ENCODE data around the gene PRKCA. TPM values are rescaled to one million over a fixed set of nuclear protein-coding genes. Genes with fewer than 3 reads are reported as not detected.

PRKCA gene
- total RNA-seq, 4 donors from 2014 or later: 26.0 to 89.0 (median 32.8) TPM

- TF ChIP-seq, protein P1, sequence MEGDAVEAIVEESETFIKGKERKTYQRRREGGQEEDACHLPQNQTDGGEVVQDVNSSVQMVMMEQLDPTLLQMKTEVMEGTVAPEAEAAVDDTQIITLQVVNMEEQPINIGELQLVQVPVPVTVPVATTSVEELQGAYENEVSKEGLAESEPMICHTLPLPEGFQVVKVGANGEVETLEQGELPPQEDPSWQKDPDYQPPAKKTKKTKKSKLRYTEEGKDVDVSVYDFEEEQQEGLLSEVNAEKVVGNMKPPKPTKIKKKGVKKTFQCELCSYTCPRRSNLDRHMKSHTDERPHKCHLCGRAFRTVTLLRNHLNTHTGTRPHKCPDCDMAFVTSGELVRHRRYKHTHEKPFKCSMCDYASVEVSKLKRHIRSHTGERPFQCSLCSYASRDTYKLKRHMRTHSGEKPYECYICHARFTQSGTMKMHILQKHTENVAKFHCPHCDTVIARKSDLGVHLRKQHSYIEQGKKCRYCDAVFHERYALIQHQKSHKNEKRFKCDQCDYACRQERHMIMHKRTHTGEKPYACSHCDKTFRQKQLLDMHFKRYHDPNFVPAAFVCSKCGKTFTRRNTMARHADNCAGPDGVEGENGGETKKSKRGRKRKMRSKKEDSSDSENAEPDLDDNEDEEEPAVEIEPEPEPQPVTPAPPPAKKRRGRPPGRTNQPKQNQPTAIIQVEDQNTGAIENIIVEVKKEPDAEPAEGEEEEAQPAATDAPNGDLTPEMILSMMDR (IDR thresholded peaks at IDR 0.05): no peak
- 92 to 94% methylated on average over 2 to 5 of the region's 7 CpGs for WGBS, 2 donors (ENCODE audit: low coverage in 1 of 2)
These were observed 69.1 kb downstream of the PRKCA start for GRCh38 chr17:66371561-66371960.

GRCh38 chr17:66372182-66372581 lies 69.8 kb downstream of the PRKCA start:
- TF ChIP-seq EP300 (IDR thresholded peaks at IDR 0.05) (no peak), POLR2AphosphoS5 (IDR thresholded peaks at IDR 0.05) (no peak), POLR2A (IDR thresholded peaks at IDR 0.05) (no peak)
- TF ChIP-seq, protein P1 (IDR thresholded peaks at IDR 0.05): no peak
- Histone ChIP-seq H3K27ac (no peak overlapping the region), H3K9me3 (no peaks in the 10 kb centered on the region), H3K36me3 (no peaks in the 10 kb centered on the region), H3K27me3 (no peaks in the 10 kb centered on the region), H3K4me3 (no peak overlapping the region), H3K4me1 (no peaks in the 10 kb centered on the region)
- no peak for ATAC-seq
- WGBS, 2 donors (ENCODE audit: low coverage in 1 of 2): 92 to 94% methylated on average over 5 of the region's 5 CpGs

More at GRCh38 chr17:66371561-66371960, 69.1 kb downstream of the PRKCA start:
- Histone ChIP-seq H3K9me3 (no peaks in the 10 kb centered on the region), H3K27me3 (no peaks in the 10 kb centered on the region), H3K4me3 (no peak overlapping the region), H3K27ac (no peak overlapping the region), H3K36me3 (no peaks in the 10 kb centered on the region), H3K4me1 (no peaks in the 10 kb centered on the region)
- ATAC-seq: no peak

DNA sequence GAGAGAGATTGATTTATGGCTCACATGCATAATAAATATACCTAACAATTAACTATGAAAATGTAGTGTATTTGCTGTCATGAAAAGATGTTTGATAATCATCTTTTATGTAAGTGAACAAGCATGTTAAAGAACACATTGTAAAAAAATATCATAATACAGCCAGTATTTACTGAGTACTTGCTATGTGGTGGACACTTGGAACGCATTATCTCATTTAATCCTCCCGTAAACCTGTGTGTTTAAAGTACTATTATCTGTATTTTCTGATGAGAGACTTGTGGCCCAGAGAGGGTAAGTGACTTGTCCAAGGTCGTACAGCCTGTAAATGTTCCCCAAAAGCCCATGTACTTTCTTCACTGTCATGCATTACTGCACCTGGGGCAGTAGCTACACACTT lies 70.7 kb downstream of the PRKCA start:
- 88 to 95% methylated on average over 1 to 3 of the region's 3 CpGs for WGBS, 2 donors (ENCODE audit: low coverage in 1 of 2)
- H3K4me1 ChIP-seq: no peaks in the 10 kb centered on the region
- H3K36me3 ChIP-seq: no peaks in the 10 kb centered on the region
- no peak for ATAC-seq
- no peak for TF ChIP-seq EP300 (IDR thresholded peaks at IDR 0.05)
- no peak for TF ChIP-seq POLR2A (IDR thresholded peaks at IDR 0.05)
- TF ChIP-seq, protein P1 (IDR thresholded peaks at IDR 0.05): no peak
- TF ChIP-seq POLR2AphosphoS5 (IDR thresholded peaks at IDR 0.05): no peak
- H3K27me3 ChIP-seq: no peaks in the 10 kb centered on the region
- no peak overlapping the region for H3K4me3 ChIP-seq
- no peaks in the 10 kb centered on the region for H3K9me3 ChIP-seq
- no peak overlapping the region for H3K27ac ChIP-seq

GRCh38 chr17:66373944-66374817 lies 71.8 kb downstream of the PRKCA start:
- H3K27ac ChIP-seq: no peak overlapping the region
- no peak overlapping the region for H3K4me3 ChIP-seq
- TF ChIP-seq EP300 (IDR thresholded peaks at IDR 0.05): no peak
- no peak for TF ChIP-seq POLR2A (IDR thresholded peaks at IDR 0.05)
- no peak for TF ChIP-seq POLR2AphosphoS5 (IDR thresholded peaks at IDR 0.05)
- TF ChIP-seq, protein P1 (IDR thresholded peaks at IDR 0.05): no peak
- H3K36me3 ChIP-seq: no peaks in the 10 kb centered on the region
- no peaks in the 10 kb centered on the region for H3K9me3 ChIP-seq
- WGBS, 2 donors (ENCODE audit: low coverage in 1 of 2): 25 to 33% methylated on average over 3 to 4 of the region's 18 CpGs
- H3K4me1 ChIP-seq: no peaks in the 10 kb centered on the region
- no peak for ATAC-seq
- H3K27me3 ChIP-seq: no peaks in the 10 kb centered on the region

- ATAC-seq: no peak
- peaks cover 0 to 4% (median 0%) of the 10 kb centered on the region in 3 donors for H3K4me1 ChIP-seq
- H3K9me3 ChIP-seq: no peaks in the 10 kb centered on the region
- H3K27ac ChIP-seq: no peak overlapping the region
- H3K4me3 ChIP-seq: no peak overlapping the region
- H3K36me3 ChIP-seq: no peaks in the 10 kb centered on the region
- 85 to 87% methylated on average over 6 to 7 of the region's 8 CpGs for WGBS, 2 donors (ENCODE audit: low coverage in 1 of 2)
- no peaks in the 10 kb centered on the region for H3K27me3 ChIP-seq
- TF ChIP-seq POLR2AphosphoS5 (IDR thresholded peaks at IDR 0.05) (no peak), EP300 (IDR thresholded peaks at IDR 0.05) (no peak), POLR2A (IDR thresholded peaks at IDR 0.05) (no peak)
These were observed 72.7 kb downstream of the PRKCA start for GRCh38 chr17:66375121-66375520.

Data from gastroesophageal sphincter (tissue), 4 donors.